Gastroesophageal sphincter (tissue), 4 donors: ENCODE results near the gene ZBTB16. TPM values are rescaled to one million over a fixed set of nuclear protein-coding genes. Genes with fewer than 3 reads are reported as not detected.
A peak's percentile ranks its signal among the peaks of the same experiment; 100 is the strongest.

Source experiments
- ATAC-seq: fragments of 150-250 bp; one replicate; pipeline ENCODE4 v1.9.1; 2016; ENCODE audit warnings: mild to moderate bottlenecking, moderate library complexity
- H3K27ac ChIP-seq, 4 donors: fragments of 200-600 bp; sonication (generic) in 3 of 4; 1 replicate in 3 of 4; 2 replicates in 1 of 4; pipeline ENCODE4 v1.5.1; 2016 to 2019
- H3K27me3 ChIP-seq: fragments of 200-600 bp; sonication (generic); one replicate; pipeline ENCODE4 v1.5.1; 2019
- H3K36me3 ChIP-seq, 2 donors: fragments of 200-600 bp; sonication (generic); one replicate each; pipeline ENCODE4 v1.5.1; 2019; ENCODE audit warnings: control low read depth in 1 of 2
- H3K4me1 ChIP-seq, 3 donors: fragments of 200-600 bp; sonication (generic); 1 replicate in 2 of 3; 2 replicates in 1 of 3; pipeline ENCODE4 v1.5.1; 2016 to 2019; ENCODE audit warnings: control low read depth in 2 of 3
- H3K4me3 ChIP-seq, 2 donors: fragments of 200-600 bp; sonication (generic); one replicate each; pipeline ENCODE4 v1.5.1; 2019; ENCODE audit warnings: mild to moderate bottlenecking in 1 of 2, moderate library complexity in 1 of 2
- H3K9me3 ChIP-seq, 3 donors: fragments of 200-600 bp; sonication (generic); one replicate each; pipeline ENCODE4 v1.5.1; 2017 to 2019; ENCODE audit warnings: control low read depth in 2 of 3
- CTCF ChIP-seq, 4 experiments: fragments of 200-600 bp in 2 of 4; fragments of 450-650 bp in 2 of 4; sonication (generic) in 1 of 4; IDR thresholded peaks; one replicate each; pipeline ENCODE4 v1.5.1; 2017 to 2019; ENCODE audit warnings: antibody characterized with exemption in 4 of 4, mild to moderate bottlenecking in 2 of 4, moderate library complexity in 2 of 4
- EP300 ChIP-seq: sonication (generic); formaldehyde crosslinking; IDR thresholded peaks from one replicate; pipeline ENCODE4 v1.6.1; 2017; ENCODE audit warnings: antibody characterized with exemption, mild to moderate bottlenecking
- POLR2A ChIP-seq, 2 donors: fragments of 450-650 bp; IDR thresholded peaks; one replicate each; pipeline ENCODE4 v1.6.1; 2017; ENCODE audit warnings: antibody characterized with exemption in 2 of 2, mild to moderate bottlenecking in 2 of 2, moderate library complexity in 1 of 2
- POLR2AphosphoS5 ChIP-seq: sonication (generic); formaldehyde crosslinking; IDR thresholded peaks from one replicate; pipeline ENCODE4 v1.6.1; 2017; ENCODE audit warnings: antibody characterized with exemption
- WGBS, 2 donors: methylation state at CpG; one replicate each; pipeline ENCODE4 v1.1.5; 2018; ENCODE audit warnings: low coverage in 1 of 2; 5-methylcytosine and 5-hydroxymethylcytosine counted together
- total RNA-seq, 4 donors: library from RNA; depleted of rRNA; stranded (reverse); fragments of >200 nt; gene quantifications; one replicate each; pipeline ENCODE4 v1.1.0, GENCODE V29; 2016

Gene ZBTB16
- total RNA-seq, 4 donors from 2014 or later = 153 to 284 (median 232) TPM

- Histone ChIP-seq H3K4me1 (peaks cover 67 to 100% (median 76%) of the 10 kb centered on the region in 3 donors), H3K27me3 (no peaks in the 10 kb centered on the region), H3K4me3 (no peak overlapping the region), H3K27ac (peak overlapping the region; percentile 92 to 100 (median 96)), H3K9me3 (no peaks in the 10 kb centered on the region), H3K36me3 (peaks cover 0 to 31% of the 10 kb centered on the region in 2 donors)
- ATAC-seq = peak; percentile 78
- 2 to 5% methylated on average over 9 to 10 of the region's 10 CpGs for WGBS, 2 donors
- TF ChIP-seq EP300 = peak; percentile 98
- TF ChIP-seq POLR2A (IDR thresholded peaks at IDR 0.05) = peak; percentile 42 to 43
- TF ChIP-seq POLR2AphosphoS5 = peak; percentile 97
- peak in 2 of 4 experiments; percentile 27 to 33 for TF ChIP-seq CTCF (IDR thresholded peaks at IDR 0.05)
Observed at GRCh38 chr11:114197799-114198500, 138.4 kb downstream of the ZBTB16 start.

GRCh38 chr11:114199051-114199450 lies 139.5 kb downstream of the ZBTB16 start:
- Histone ChIP-seq H3K27ac (peak overlapping the region; percentile 92 to 100 (median 96)), H3K27me3 (no peaks in the 10 kb centered on the region), H3K4me1 (peaks cover 61 to 100% (median 65%) of the 10 kb centered on the region in 3 donors), H3K36me3 (peaks cover 0 to 32% of the 10 kb centered on the region in 2 donors), H3K9me3 (no peaks in the 10 kb centered on the region), H3K4me3 (no peak overlapping the region)
- 90 to 95% methylated on average over 2 to 12 of the region's 26 CpGs for WGBS, 2 donors
- no peak for ATAC-seq
- TF ChIP-seq EP300 = no peak
- TF ChIP-seq POLR2A (IDR thresholded peaks at IDR 0.05) = no peak
- no peak for TF ChIP-seq POLR2AphosphoS5
- TF ChIP-seq CTCF (IDR thresholded peaks at IDR 0.05) = no peak

- TF ChIP-seq POLR2A (IDR thresholded peaks at IDR 0.05) = no peak
- TF ChIP-seq CTCF (IDR thresholded peaks at IDR 0.05) = no peak
- no peak for TF ChIP-seq EP300
- TF ChIP-seq POLR2AphosphoS5 = no peak
- 61 to 89% methylated on average over 4 to 9 of the region's 9 CpGs for WGBS, 2 donors
- Histone ChIP-seq H3K4me3 (no peak overlapping the region), H3K9me3 (no peaks in the 10 kb centered on the region), H3K27ac (peak overlapping the region; percentile 92 to 100 (median 96)), H3K36me3 (peaks cover 0 to 46% of the 10 kb centered on the region in 2 donors), H3K27me3 (no peaks in the 10 kb centered on the region), H3K4me1 (peaks cover 49 to 89% (median 51%) of the 10 kb centered on the region in 3 donors)
- ATAC-seq = no peak
Observed at GRCh38 chr11:114200351-114201133, 141.0 kb downstream of the ZBTB16 start.

GRCh38 chr11:114201219-114201618 lies 141.7 kb downstream of the ZBTB16 start:
- Histone ChIP-seq H3K27me3 (no peaks in the 10 kb centered on the region), H3K4me1 (peaks cover 42 to 89% (median 44%) of the 10 kb centered on the region in 3 donors), H3K4me3 (no peak overlapping the region), H3K36me3 (peaks cover 0 to 52% of the 10 kb centered on the region in 2 donors), H3K27ac (peak overlapping the region; percentile 92 to 100 (median 96)), H3K9me3 (no peaks in the 10 kb centered on the region)
- TF ChIP-seq POLR2A (IDR thresholded peaks at IDR 0.05) = no peak
- TF ChIP-seq POLR2AphosphoS5 = no peak
- TF ChIP-seq CTCF (IDR thresholded peaks at IDR 0.05) = no peak
- TF ChIP-seq EP300 = no peak
- 90 to 93% methylated on average over 2 to 8 of the region's 8 CpGs for WGBS, 2 donors
- ATAC-seq = no peak
